Stimulated activated CD4-positive, alpha-beta T cell treated with anti-CD3 and anti-CD28 coated beads, Interleukin-15, amount 100 ng/mL, for 48 hours (primary cell): Measurements from ENCODE around the gene SEC11A.
"Not testable (repeated sequence)": the region's sequence is repeated elsewhere in the genome, so short reads cannot be mapped to it uniquely, and the experiment has no call there.

ENCODE experiments used
- DNase-seq, 2 donors: peaks; one replicate each; pipeline ENCODE4 v3.0.0-alpha.2; 2020; ENCODE audit warnings: low read depth in 2 of 2

SEC11A gene

GRCh38 chr15:84737005-84737404 lies 21.1 kb upstream of the SEC11A start:
- DNase-seq: no peak

DNA sequence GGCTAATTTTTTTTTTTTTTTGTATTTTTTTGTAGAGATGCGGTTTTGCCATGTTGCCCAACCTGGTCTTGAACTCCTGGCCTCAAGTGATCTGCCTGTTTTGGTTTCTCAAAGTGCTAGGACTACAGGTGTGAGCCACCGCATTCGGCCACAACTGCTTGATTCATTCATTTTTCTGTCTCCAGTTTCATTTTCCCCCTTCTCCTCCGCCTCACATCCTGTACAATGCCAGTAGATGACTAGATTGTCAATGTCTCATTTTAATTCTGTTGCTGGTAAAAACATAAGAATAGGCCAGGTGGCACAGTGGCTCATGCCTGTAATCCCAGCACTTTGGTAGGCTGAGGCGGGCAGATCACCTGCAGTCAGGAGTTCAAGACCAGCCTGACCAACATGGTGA lies 20.4 kb upstream of the SEC11A start:
- peak; percentile 67 to 70 for DNase-seq

- DNase-seq: not testable (repeated sequence)
Observed at GRCh38 chr15:84735480-84736061, 19.6 kb upstream of the SEC11A start.

GRCh38 chr15:84734794-84735479 lies 19.0 kb upstream of the SEC11A start:
- peak; percentile 59 to 70 for DNase-seq

DNA sequence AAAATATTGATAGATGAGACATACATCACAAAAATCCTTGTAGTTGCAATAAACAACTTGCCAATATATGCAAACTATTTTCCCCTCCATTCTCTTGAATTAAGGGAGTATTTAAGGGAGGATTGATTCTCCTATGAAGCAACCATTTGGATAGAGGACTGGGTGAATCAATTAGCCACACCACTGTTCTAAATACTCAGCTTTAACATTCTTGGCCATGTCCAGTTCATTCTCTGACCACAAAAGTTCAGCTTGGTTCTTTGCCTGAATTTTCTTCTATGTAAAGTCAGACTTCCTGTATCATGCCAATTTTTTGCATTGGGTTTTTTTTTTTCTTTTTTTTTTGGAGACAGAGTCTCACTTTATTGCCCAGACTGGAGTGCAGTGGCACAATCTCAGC lies 15.8 kb upstream of the SEC11A start:
- DNase-seq: no peak

DNA sequence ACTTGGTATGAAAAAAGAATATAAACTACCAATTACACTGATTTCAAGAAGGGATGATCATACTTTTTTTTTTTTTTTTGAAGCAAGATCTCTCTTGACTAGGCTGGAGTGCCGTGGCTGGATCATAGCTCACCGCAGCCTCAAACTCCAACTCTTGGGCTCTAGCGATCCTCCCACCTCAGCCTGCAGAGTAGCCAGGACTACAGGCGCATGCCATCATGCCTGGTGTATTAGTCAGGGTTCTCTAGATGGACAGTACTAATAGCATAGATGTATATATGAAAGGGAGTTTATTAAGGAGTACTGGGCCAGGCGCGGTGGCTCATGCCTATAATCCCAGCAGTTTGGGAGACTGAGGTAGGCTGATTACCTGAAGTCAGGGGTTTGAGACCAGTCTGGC lies 11.5 kb upstream of the SEC11A start:
- DNase-seq: no peak

GRCh38 chr15:84725001-84725491 lies 9.1 kb upstream of the SEC11A start:
- no peak for DNase-seq

GRCh38 chr15:84722628-84723027 lies 6.7 kb upstream of the SEC11A start:
- no peak for DNase-seq

- DNase-seq: no peak
Observed at GRCh38 chr15:84721371-84721770, 5.4 kb upstream of the SEC11A start.

DNA sequence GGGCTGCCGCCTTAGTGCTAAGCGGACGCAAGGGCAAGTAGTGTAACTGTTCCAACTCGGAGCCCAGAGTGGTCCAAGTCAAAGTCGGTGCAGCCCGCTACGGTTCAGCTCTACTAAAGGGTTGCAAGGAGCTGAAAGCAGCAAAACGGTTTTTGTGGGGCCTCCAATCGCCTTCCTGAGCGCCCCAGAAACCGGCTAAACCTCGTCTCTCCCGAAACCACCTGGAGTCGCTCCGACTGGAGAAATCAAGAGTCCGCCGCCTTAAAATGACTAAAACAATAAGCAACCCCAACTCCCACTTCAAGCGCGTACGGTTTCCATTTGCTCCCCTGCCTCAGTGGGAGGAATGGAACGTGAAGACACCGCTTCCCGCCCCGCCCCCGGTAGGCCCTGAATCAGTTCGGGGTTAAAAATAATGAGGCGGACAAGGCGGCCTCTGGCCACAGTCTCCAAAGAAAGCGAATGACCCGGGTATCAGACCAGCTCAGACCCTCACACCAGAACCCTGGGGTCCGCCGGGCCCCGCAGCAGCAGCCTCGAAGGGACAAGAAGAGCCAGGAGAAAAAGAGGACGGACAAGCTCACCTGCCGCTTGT lies 401 bp downstream of the SEC11A start:
- DNase-seq: peak; percentile 40 to 41

- DNase-seq: no peak
Observed at GRCh38 chr15:84714821-84715220, 1.1 kb downstream of the SEC11A start.

GRCh38 chr15:84714372-84714771 lies 1.6 kb downstream of the SEC11A start:
- DNase-seq: no peak

DNA sequence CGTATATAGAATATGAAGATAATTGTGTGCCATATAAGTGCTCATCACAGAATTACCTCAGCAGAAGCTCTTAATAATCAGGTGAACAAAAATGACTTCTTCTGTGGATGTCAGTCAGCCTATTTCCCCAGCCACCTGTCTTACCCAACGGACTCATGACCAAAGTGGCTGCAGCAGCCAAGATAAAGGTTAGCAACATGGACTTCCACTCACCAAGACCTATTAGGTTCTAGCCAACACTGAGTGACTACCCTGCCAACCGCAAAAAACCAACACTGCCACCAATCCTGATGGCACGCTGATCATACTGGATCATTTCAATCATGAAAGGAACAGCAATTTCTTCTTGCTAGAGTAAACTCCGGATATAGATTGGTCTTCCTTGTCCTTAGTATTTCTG lies 12.1 kb downstream of the SEC11A start:
- no peak for DNase-seq

- DNase-seq: no peak
Observed at GRCh38 chr15:84702961-84703482, 12.9 kb downstream of the SEC11A start.

DNA sequence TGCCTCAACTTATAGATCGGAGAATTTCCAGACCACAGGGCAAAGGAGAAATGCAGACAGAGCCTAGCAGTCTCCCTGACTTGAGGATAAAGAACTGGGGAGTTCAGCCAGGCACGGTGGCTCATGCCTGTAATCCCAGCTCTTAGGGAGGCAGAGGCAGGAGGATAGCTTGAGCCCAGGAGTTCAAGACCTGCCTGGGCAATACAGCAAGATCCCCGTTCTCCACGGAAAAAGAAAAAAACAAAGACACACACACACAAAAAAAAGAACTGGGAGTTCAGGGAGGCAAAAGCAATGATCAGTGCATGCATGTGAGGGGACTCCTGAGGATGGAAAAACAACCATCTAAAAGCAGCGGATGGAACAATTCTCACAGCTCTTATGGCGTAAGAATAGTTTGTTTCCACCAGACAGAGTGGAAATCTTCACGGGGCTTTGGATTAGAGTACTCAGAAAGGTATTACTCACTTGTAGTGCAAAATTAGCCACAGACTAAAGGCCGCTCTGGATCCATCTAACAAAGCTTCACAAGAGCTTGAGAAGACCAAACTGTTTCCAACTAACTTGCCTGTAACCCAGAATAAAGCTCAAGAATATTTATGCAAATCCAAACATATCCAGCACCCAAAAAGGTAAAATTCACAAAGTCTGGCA lies 16.3 kb downstream of the SEC11A start:
- DNase-seq: no peak

- DNase-seq: no peak
Observed at GRCh38 chr15:84697236-84697990, 18.5 kb downstream of the SEC11A start.

DNA sequence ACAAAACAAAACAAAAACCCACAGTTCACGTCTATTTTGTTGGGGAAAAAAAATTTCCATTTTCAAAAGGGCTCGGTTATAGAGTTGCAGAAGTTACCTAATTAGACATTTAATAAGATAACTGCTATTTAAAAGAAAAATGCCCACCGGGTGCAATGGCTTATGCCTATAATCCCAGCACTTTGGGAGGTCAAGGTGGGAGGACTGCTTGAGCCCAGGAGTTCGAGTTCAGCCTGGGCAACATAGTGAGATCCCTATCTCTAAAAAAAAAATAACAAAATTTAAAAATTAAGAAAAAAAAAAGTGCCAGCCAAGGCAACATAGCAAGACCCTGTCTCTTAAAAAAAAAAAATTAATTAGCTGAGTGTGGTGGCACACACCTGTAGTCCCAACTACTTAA lies 19.2 kb downstream of the SEC11A start:
- DNase-seq: no peak

- no peak for DNase-seq
Observed at GRCh38 chr15:84690342-84690741, 25.6 kb downstream of the SEC11A start.

DNA sequence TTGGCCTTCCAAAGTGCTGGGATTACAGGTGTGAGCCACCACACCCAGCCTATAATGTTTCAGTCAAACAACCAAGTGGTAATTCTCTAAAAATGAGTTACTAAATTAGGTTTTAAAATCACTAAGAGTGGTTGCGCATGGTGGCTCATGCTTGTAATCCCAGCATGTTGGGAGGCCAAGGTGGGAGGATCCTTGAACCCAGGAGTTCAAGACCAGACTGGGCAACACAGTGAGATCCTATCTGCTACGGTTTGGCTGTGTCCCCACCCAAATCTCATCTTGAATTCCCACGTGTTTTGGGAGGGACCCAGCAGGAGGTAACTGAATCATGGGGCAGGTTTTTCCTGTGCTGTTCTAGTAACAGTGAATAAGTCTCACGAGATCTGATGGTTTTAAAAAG lies 26.1 kb downstream of the SEC11A start:
- DNase-seq: no peak

DNA sequence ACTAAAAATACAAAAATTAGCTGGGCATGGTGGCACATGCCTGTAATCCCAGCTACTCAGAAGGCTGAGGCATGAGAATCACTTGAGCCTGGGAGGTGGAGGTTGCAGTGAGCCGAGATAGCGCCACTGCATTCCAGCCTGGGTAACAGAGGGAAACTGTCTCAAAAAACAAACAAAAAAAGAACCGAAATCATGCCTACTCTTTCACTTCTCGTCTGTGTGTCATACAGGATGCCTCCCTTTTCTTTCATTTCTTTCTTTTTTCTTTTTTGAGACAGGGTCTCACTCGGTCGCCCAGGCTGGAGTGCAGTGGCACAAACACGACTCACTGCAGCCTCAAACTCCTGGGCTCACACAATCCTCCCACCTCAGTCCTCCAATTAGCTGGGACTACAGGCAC lies 29.5 kb downstream of the SEC11A start:
- not testable (repeated sequence) for DNase-seq

GRCh38 chr15:84685304-84685703 lies 30.6 kb downstream of the SEC11A start:
- DNase-seq: no peak

GRCh38 chr15:84684092-84684491 lies 31.8 kb downstream of the SEC11A start:
- no peak for DNase-seq
